ENCODE results near the gene FBXL7.

GRCh38 chr5:15687401-15687800 is 187.4 kb downstream of the FBXL7 start:
- TF ChIP-seq, protein P1, sequence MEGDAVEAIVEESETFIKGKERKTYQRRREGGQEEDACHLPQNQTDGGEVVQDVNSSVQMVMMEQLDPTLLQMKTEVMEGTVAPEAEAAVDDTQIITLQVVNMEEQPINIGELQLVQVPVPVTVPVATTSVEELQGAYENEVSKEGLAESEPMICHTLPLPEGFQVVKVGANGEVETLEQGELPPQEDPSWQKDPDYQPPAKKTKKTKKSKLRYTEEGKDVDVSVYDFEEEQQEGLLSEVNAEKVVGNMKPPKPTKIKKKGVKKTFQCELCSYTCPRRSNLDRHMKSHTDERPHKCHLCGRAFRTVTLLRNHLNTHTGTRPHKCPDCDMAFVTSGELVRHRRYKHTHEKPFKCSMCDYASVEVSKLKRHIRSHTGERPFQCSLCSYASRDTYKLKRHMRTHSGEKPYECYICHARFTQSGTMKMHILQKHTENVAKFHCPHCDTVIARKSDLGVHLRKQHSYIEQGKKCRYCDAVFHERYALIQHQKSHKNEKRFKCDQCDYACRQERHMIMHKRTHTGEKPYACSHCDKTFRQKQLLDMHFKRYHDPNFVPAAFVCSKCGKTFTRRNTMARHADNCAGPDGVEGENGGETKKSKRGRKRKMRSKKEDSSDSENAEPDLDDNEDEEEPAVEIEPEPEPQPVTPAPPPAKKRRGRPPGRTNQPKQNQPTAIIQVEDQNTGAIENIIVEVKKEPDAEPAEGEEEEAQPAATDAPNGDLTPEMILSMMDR (IDR thresholded peaks at IDR 0.05) = no peak
- TF ChIP-seq POLR2A (IDR thresholded peaks at IDR 0.05) = no peak

All from right lobe of liver (tissue), 4 donors.